Measurements from ENCODE around the gene BMP7. TPM values are rescaled to one million over a fixed set of nuclear protein-coding genes. Genes with fewer than 3 reads are reported as not detected.

Gene BMP7
- total and polyA plus RNA-seq, 2 experiments from 2014 or later = 15.9 to 22.8 TPM

- H4K20me1 ChIP-seq (replicated peaks; ENCODE audit: insufficient read depth) = no peaks in the 10 kb centered on the region
- no peaks in the 10 kb centered on the region for H3F3A ChIP-seq (replicated peaks; ENCODE audit: low read depth)
- no peaks in the 10 kb centered on the region for H3K36me3 ChIP-seq (ENCODE audit: insufficient read depth)
- H3K27ac ChIP-seq (ENCODE audit: low read depth) = no peak overlapping the region
- TF ChIP-seq STAT1 (IDR thresholded peaks at IDR 0.05; ENCODE audit: unreplicated experiment) = no peak
- no peak for TF ChIP-seq ZNF114 (CRISPR knock-in tag; IDR thresholded peaks at IDR 0.05)
- no peak for TF ChIP-seq ETS1 (IDR thresholded peaks at IDR 0.05)
- no peak for TF ChIP-seq REST (IDR thresholded peaks at IDR 0.05; ENCODE audit: unreplicated experiment)
- no peak for TF ChIP-seq ZNF331 (CRISPR knock-in tag; IDR thresholded peaks at IDR 0.05; ENCODE audit: low read depth)
- TF ChIP-seq ZNF462 (CRISPR knock-in tag; IDR thresholded peaks at IDR 0.05) = no peak
- TF ChIP-seq CTCF (conservative IDR thresholded peaks at IDR 0.05; ENCODE audit: low read depth in 2 of 2) = no peak
- TF ChIP-seq JUNB (IDR thresholded peaks at IDR 0.05; ENCODE audit: unreplicated experiment) = no peak
- TF ChIP-seq EZH2 (IDR thresholded peaks at IDR 0.05; ENCODE audit: low read depth, unreplicated experiment) = no peak
- TF ChIP-seq EZH2phosphoT487 (IDR thresholded peaks at IDR 0.05; ENCODE audit: unreplicated experiment) = no peak
- no peak for TF ChIP-seq POLR2AphosphoS5 (IDR thresholded peaks at IDR 0.05; ENCODE audit: low read depth)
- TF ChIP-seq CREB1 (CRISPR knock-in tag; IDR thresholded peaks at IDR 0.05; ENCODE audit: low read depth) = no peak
- no peak for TF ChIP-seq NANOG (IDR thresholded peaks at IDR 0.05; ENCODE audit: borderline replicate concordance)
- H3K9me2 ChIP-seq (ENCODE audit: insufficient read depth) = peaks cover 5% of the 10 kb centered on the region; the same call in 1 of the 2 replicates
- H2AFZ ChIP-seq = no peak overlapping the region
- Mint-ChIP-seq H3K27me3 (ENCODE audit: insufficient read depth, low read depth, poor library complexity) (peaks cover 2% of the 10 kb centered on the region), H3K36me3 (ENCODE audit: low read depth) (no peaks in the 10 kb centered on the region), H3K4me1 (no peaks in the 10 kb centered on the region), H3K27ac (no peak overlapping the region), H3K4me3 (no peak overlapping the region), H3K9me3 (no peaks in the 10 kb centered on the region)
- DNase-seq (ENCODE audit: low spot score) (no peak), ATAC-seq (no peak)
- no peaks in the 10 kb centered on the region for H3K27me3 ChIP-seq (ENCODE audit: insufficient read depth)
- no peak overlapping the region for H3K4me2 ChIP-seq
- no peaks in the 10 kb centered on the region for H3K79me2 ChIP-seq (replicated peaks; ENCODE audit: insufficient read depth)
- no peaks in the 10 kb centered on the region for H3K4me1 ChIP-seq (ENCODE audit: insufficient read depth)
- H3K4me3 ChIP-seq = no peak overlapping the region
Measured at GRCh38 chr20:57146155-57146554, 120.3 kb downstream of the BMP7 start.

Measured in GM23338 (cell line).